Neural crest cell (in vitro differentiated cells): ENCODE data around the gene CSRNP3. TPM values are rescaled to one million over a fixed set of nuclear protein-coding genes. Genes with fewer than 3 reads are reported as not detected.
A peak's percentile ranks its signal among the peaks of the same experiment; 100 is the strongest.

Experiments used
- DNase-seq: peaks from one replicate; pipeline ENCODE4 v3.0.0; 2021; ENCODE audit warnings: low read depth, mixed read lengths, low spot score
- H3K27ac Mint-ChIP-seq: one replicate; pipeline ENCODE4 v1.8.0; 2021; ENCODE audit warnings: mild to moderate bottlenecking, mixed read lengths; ENCODE audit not compliant: unreplicated experiment
- H3K27me3 Mint-ChIP-seq: 2 replicates; pipeline ENCODE4 v1.8.0; 2021; ENCODE audit warnings: low read depth, mild to moderate bottlenecking, mixed read lengths
- H3K36me3 Mint-ChIP-seq: 2 replicates; pipeline ENCODE4 v1.8.0; 2021; ENCODE audit warnings: low read depth, mild to moderate bottlenecking, mixed read lengths
- H3K4me1 Mint-ChIP-seq: 2 replicates; pipeline ENCODE4 v1.8.0; 2021; ENCODE audit warnings: mixed read lengths
- H3K4me3 Mint-ChIP-seq: one replicate; pipeline ENCODE4 v1.8.0; 2021; ENCODE audit warnings: mild to moderate bottlenecking, mixed read lengths
- H3K9me3 Mint-ChIP-seq: 2 replicates; pipeline ENCODE4 v1.8.0; 2021; ENCODE audit warnings: mixed read lengths
- total RNA-seq: library from RNA; stranded (reverse); gene quantifications from 2 replicates; pipeline ENCODE4 v1.2.1, GENCODE V29; 2021
- TF ChIP-seq, protein P1 (sequence below): fragments of 200-600 bp; sonication (generic); conservative IDR thresholded peaks from 2 replicates; pipeline ENCODE4 v1.5.0; 2021; ENCODE audit warnings: antibody characterized with exemption, mild to moderate bottlenecking

The CSRNP3 gene
- total RNA-seq, 1 donor from 2014 or later = 28.4 TPM

DNA sequence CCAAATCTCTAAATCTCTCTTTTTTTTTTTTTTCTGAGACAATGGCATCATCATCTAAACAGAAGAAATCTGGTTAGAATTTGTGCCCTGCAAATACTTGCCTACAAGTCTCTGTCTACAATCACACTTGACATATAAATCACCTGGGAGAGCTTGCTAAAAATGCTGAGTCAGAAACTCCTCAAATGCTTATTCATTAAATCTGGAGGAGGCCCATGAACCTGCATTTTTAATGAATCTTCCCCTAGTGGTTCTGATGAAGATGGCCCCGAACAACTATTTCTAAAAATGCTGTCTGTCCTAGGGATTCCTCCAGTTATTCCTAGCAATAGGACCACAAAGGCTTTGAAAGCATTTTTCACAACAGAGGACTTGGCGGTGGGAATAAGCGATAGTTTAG, 1.6 kb upstream of the CSRNP3 start:
- H3K4me3 Mint-ChIP-seq = peak overlapping the region; percentile 40
- TF ChIP-seq, protein P1, sequence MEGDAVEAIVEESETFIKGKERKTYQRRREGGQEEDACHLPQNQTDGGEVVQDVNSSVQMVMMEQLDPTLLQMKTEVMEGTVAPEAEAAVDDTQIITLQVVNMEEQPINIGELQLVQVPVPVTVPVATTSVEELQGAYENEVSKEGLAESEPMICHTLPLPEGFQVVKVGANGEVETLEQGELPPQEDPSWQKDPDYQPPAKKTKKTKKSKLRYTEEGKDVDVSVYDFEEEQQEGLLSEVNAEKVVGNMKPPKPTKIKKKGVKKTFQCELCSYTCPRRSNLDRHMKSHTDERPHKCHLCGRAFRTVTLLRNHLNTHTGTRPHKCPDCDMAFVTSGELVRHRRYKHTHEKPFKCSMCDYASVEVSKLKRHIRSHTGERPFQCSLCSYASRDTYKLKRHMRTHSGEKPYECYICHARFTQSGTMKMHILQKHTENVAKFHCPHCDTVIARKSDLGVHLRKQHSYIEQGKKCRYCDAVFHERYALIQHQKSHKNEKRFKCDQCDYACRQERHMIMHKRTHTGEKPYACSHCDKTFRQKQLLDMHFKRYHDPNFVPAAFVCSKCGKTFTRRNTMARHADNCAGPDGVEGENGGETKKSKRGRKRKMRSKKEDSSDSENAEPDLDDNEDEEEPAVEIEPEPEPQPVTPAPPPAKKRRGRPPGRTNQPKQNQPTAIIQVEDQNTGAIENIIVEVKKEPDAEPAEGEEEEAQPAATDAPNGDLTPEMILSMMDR = no peak
- no peaks in the 10 kb centered on the region for H3K27me3 Mint-ChIP-seq
- no peaks in the 10 kb centered on the region for H3K36me3 Mint-ChIP-seq
- no peak for DNase-seq
- peaks cover 29% of the 10 kb centered on the region for H3K4me1 Mint-ChIP-seq
- no peaks in the 10 kb centered on the region for H3K9me3 Mint-ChIP-seq
- no peak overlapping the region for H3K27ac Mint-ChIP-seq

DNA sequence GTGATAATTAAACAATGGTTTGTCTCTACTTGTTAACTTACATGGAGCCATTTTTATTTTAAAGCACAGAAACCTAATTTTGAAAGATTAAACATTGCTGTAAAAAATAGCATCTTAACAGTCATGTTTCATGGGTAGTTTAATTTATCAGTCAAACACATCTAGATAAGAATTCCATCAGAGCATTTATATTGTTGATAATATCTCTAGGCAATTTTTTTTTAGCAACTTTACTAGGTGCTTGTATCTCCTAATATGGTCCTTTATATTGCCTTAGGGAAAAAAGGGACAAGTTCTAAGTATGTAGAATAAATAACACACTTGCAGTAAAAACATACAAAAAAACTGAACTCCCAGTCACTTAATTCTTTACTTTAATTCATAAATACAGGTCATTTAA, 863 bp downstream of the CSRNP3 start:
- H3K4me3 Mint-ChIP-seq = peak overlapping the region; percentile 90
- TF ChIP-seq, protein P1 = no peak
- no peak for DNase-seq
- H3K9me3 Mint-ChIP-seq = no peaks in the 10 kb centered on the region
- H3K36me3 Mint-ChIP-seq = no peaks in the 10 kb centered on the region
- H3K27ac Mint-ChIP-seq = no peak overlapping the region
- no peaks in the 10 kb centered on the region for H3K27me3 Mint-ChIP-seq
- H3K4me1 Mint-ChIP-seq = peaks cover 47% of the 10 kb centered on the region

DNA sequence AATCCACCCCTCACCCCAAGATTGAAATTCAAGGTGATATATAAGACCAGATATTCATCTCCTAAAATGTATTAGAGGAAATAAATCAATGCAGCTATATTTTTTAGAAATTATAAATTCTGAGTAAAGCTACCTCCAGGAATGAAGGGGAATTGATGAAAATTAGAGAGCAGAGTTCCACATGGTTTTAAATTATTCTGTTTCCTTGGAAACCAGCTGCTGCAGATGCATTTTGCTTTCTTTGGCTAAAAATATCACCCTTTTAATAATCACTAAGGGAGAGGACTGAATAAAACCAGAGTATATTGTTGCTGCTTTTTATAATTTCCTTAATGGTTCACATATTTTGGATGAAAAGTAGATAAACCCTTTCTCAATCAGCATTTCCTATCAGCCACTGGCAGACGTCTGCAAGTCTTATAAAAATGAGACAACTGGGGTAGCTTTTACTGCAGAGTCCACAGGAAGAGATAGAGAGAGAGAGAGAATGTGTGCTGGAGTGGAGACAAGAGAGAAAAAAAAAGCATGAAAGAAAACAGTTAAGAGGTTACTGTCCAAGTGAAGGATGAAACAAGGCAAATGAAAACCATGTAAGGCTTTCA, 2.0 kb downstream of the CSRNP3 start:
- H3K4me1 Mint-ChIP-seq = peaks cover 52% of the 10 kb centered on the region

DNA sequence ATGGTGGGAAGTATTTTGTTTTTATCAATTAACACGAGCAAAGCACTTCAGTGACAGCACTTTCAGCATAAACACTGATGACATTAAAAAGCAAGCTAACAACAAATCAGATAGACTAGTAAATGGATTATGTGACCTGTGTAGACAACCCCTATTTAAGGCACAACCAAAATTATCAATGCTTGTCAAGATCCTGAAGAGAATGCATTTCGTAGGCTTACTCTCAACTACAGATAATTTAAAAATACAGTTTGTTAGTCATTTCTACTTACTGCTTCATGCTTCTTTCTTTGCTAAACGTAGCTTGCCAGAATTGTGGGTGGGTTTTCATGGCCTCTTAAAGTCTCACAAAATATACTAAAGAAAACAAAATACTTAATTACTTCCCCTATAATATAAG, 3.4 kb downstream of the CSRNP3 start:
- H3K4me1 Mint-ChIP-seq = peaks cover 51% of the 10 kb centered on the region
- no peaks in the 10 kb centered on the region for H3K9me3 Mint-ChIP-seq
- H3K36me3 Mint-ChIP-seq = no peaks in the 10 kb centered on the region
- DNase-seq = no peak
- H3K27me3 Mint-ChIP-seq = no peaks in the 10 kb centered on the region
- no peak overlapping the region for H3K4me3 Mint-ChIP-seq
- H3K27ac Mint-ChIP-seq = no peak overlapping the region
- TF ChIP-seq, protein P1 = no peak

More for the DNA sequence above, 2.0 kb downstream of the CSRNP3 start:
- Mint-ChIP-seq H3K4me3 (peak overlapping the region; percentile 52), H3K36me3 (no peaks in the 10 kb centered on the region), H3K27ac (peak overlapping the region; percentile 9), H3K9me3 (no peaks in the 10 kb centered on the region), H3K27me3 (no peaks in the 10 kb centered on the region)
- TF ChIP-seq, protein P1 = no peak
- no peak for DNase-seq

DNA sequence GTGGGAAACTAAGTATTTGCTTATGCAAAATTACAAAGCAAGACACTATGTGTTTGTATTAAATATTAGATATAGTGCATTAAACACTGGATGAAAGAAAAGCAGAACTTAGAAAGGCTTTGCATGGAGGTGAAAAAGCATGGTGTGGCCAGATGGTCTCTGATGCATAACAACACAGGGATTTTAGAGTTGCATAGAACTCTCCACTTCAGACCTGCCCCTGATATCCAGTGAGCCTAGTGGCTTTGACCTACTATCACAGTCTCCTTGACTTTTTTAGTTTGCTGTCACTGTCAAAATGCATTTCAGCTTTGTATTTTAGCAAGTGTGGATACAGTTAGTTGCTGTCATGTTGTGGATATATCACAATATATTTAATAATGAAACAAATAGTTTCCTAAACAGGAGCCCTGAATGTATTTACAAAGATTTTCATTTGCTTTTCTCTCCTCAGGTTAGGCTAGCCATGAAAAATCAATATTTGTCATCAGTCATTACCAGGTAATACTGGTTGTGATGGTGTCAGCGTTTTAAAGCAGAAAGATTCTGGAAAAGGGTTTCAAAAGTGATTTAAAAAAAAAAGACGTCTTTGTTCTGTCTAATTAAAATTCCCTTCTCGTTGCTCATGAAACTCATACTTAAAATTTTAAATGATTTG, 5.2 kb downstream of the CSRNP3 start:
- TF ChIP-seq, protein P1 = no peak
- H3K9me3 Mint-ChIP-seq = no peaks in the 10 kb centered on the region
- DNase-seq = no peak
- H3K27me3 Mint-ChIP-seq = no peaks in the 10 kb centered on the region
- peak overlapping the region; percentile 2 for H3K4me3 Mint-ChIP-seq
- H3K36me3 Mint-ChIP-seq = no peaks in the 10 kb centered on the region
- H3K4me1 Mint-ChIP-seq = peaks cover 37% of the 10 kb centered on the region
- no peak overlapping the region for H3K27ac Mint-ChIP-seq
